Measurements from ENCODE around the gene PIGH. TPM values are rescaled to one million over a fixed set of nuclear protein-coding genes. Genes with fewer than 3 reads are reported as not detected.

Gene PIGH
- total RNA-seq, 1 experiment from 2014 or later = 9.4 TPM

GRCh38 chr14:67554341-67554740, 45.7 kb downstream of the PIGH start:
- Mint-ChIP-seq H3K4me3 (no peak overlapping the region), H3K27me3 (ENCODE audit: low read depth) (no peaks in the 10 kb centered on the region), H3K27ac (no peak overlapping the region; a peak in 1 of 7 replicates), H3K36me3 (ENCODE audit: insufficient read depth in 1 of 3, low read depth in 3 of 3) (peaks cover 9 to 42% (median 20%) of the 10 kb centered on the region in 3 experiments; a peak in 6 of 7 replicates), H3K4me1 (peaks cover 5 to 12% of the 10 kb centered on the region in 2 experiments), H3K9me3 (no peaks in the 10 kb centered on the region)
- no peak overlapping the region for H3K4me2 ChIP-seq (ENCODE audit: insufficient read depth, insufficient read length, low read length)
- no peak for DNase-seq
- no peak overlapping the region for H2BK12ac ChIP-seq (ENCODE audit: insufficient read length, low read depth, low read length)
- TF ChIP-seq, protein P1, sequence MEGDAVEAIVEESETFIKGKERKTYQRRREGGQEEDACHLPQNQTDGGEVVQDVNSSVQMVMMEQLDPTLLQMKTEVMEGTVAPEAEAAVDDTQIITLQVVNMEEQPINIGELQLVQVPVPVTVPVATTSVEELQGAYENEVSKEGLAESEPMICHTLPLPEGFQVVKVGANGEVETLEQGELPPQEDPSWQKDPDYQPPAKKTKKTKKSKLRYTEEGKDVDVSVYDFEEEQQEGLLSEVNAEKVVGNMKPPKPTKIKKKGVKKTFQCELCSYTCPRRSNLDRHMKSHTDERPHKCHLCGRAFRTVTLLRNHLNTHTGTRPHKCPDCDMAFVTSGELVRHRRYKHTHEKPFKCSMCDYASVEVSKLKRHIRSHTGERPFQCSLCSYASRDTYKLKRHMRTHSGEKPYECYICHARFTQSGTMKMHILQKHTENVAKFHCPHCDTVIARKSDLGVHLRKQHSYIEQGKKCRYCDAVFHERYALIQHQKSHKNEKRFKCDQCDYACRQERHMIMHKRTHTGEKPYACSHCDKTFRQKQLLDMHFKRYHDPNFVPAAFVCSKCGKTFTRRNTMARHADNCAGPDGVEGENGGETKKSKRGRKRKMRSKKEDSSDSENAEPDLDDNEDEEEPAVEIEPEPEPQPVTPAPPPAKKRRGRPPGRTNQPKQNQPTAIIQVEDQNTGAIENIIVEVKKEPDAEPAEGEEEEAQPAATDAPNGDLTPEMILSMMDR (conservative IDR thresholded peaks at IDR 0.05) = no peak
- H3K14ac ChIP-seq (ENCODE audit: insufficient read depth, low read length) = no peak overlapping the region; the same call in 1 of the 2 replicates
- no peak overlapping the region for H4K5ac ChIP-seq (ENCODE audit: insufficient read length, low read depth, low read length)
- no peaks in the 10 kb centered on the region for H3K9me3 ChIP-seq (ENCODE audit: control insufficient read depth, low read depth, low read length)
- H4K91ac ChIP-seq (ENCODE audit: insufficient read length, low read depth, low read length) = no peak overlapping the region
- no peak overlapping the region for H2BK20ac ChIP-seq (ENCODE audit: low read depth, low read length, poor library complexity, severe bottlenecking)
- H3T11ph ChIP-seq (ENCODE audit: low read length) = no peak overlapping the region
- H2BK15ac ChIP-seq (ENCODE audit: low read depth, low read length) = no peak overlapping the region
- H3K27ac ChIP-seq (ENCODE audit: insufficient read length, low read depth, low read length) = no peak overlapping the region
- no peaks in the 10 kb centered on the region for H3K79me1 ChIP-seq (ENCODE audit: insufficient read depth, low read depth, low read length, poor library complexity, severe bottlenecking)
- H2AFZ ChIP-seq (ENCODE audit: low read length) = no peak overlapping the region
- H2AK5ac ChIP-seq (ENCODE audit: insufficient read length, low read length) = no peak overlapping the region
- no peak overlapping the region for H2BK5ac ChIP-seq (ENCODE audit: insufficient read length, low read length)
- no CpG with 5 or more reads among the region's 7 CpGs for WGBS (ENCODE audit: extremely low coverage, insufficient read length, low lambda C conversion rate)
- peaks cover under 1% of the 10 kb centered on the region; the same call in 1 of the 2 replicates for H3K4me1 ChIP-seq (ENCODE audit: insufficient read depth, low read length)
- H4K20me1 ChIP-seq (ENCODE audit: control insufficient read depth, insufficient read depth, insufficient read length) = no peaks in the 10 kb centered on the region
- H3K18ac ChIP-seq (ENCODE audit: insufficient read length, low read depth, low read length) = no peak overlapping the region
- H4K8ac ChIP-seq (replicated peaks; ENCODE audit: insufficient read length, low read depth, low read length) = no peak overlapping the region
- no peak overlapping the region for H3K56ac ChIP-seq (ENCODE audit: insufficient read length, low read depth, low read length)
- H3K27me3 ChIP-seq (ENCODE audit: insufficient read depth, low read length) = no peaks in the 10 kb centered on the region
- no peak overlapping the region for H2BK120ac ChIP-seq (ENCODE audit: low read depth, low read length, poor library complexity, severe bottlenecking)
- H3K9ac ChIP-seq (ENCODE audit: extremely low read depth, insufficient read length, low read length) = no peak overlapping the region
- H3K79me2 ChIP-seq (ENCODE audit: insufficient read depth, low read length) = no peaks in the 10 kb centered on the region
- H3K4ac ChIP-seq (ENCODE audit: low read depth, low read length) = no peak overlapping the region
- no peaks in the 10 kb centered on the region for H3K23me2 ChIP-seq (ENCODE audit: insufficient read length, low read depth, low read length, poor library complexity, severe bottlenecking)
- H3K23ac ChIP-seq (ENCODE audit: insufficient read length, low read depth, low read length) = no peak overlapping the region
